Stimulated activated CD8-positive, alpha-beta memory T cell treated with anti-CD3 and anti-CD28 coated beads, Interleukin-12 subunit alpha, Interleukin-12 subunit beta, amount 100 ng/mL, for 1 hour (primary cell): ENCODE data around the gene CLASP2.
"Not testable (repeated sequence)": the region's sequence is repeated elsewhere in the genome, so short reads cannot be mapped to it uniquely, and the experiment has no call there.

Experiments
- DNase-seq: peaks from one replicate; pipeline ENCODE4 v3.0.0-alpha.2; 2020; ENCODE audit warnings: low read depth

CLASP2 gene

GRCh38 chr3:33687406-33688010 lies 30.5 kb downstream of the CLASP2 start:
- DNase-seq: no peak

GRCh38 chr3:33682770-33683169 lies 35.3 kb downstream of the CLASP2 start:
- no peak for DNase-seq

- no peak for DNase-seq
Observed at GRCh38 chr3:33681667-33682066, 36.4 kb downstream of the CLASP2 start.

- no peak for DNase-seq
Observed at GRCh38 chr3:33678073-33678472, 40.0 kb downstream of the CLASP2 start.

- DNase-seq: not testable (repeated sequence)
Observed at GRCh38 chr3:33673436-33673835, 44.6 kb downstream of the CLASP2 start.

- no peak for DNase-seq
Observed at GRCh38 chr3:33668618-33669017, 49.4 kb downstream of the CLASP2 start.

GRCh38 chr3:33665294-33665693 lies 52.8 kb downstream of the CLASP2 start:
- DNase-seq: no peak

- DNase-seq: no peak
Observed at GRCh38 chr3:33664195-33664594, 53.9 kb downstream of the CLASP2 start.

- DNase-seq: no peak
Observed at GRCh38 chr3:33663042-33663441, 55.0 kb downstream of the CLASP2 start.

GRCh38 chr3:33659856-33660434 lies 58.1 kb downstream of the CLASP2 start:
- DNase-seq: no peak

- DNase-seq: no peak
Observed at GRCh38 chr3:33658991-33659848, 58.8 kb downstream of the CLASP2 start.

GRCh38 chr3:33658621-33658990 lies 59.4 kb downstream of the CLASP2 start:
- no peak for DNase-seq

GRCh38 chr3:33658039-33658438 lies 60.0 kb downstream of the CLASP2 start:
- DNase-seq: no peak

GRCh38 chr3:33652736-33653135 lies 65.3 kb downstream of the CLASP2 start:
- DNase-seq: no peak

- not testable (repeated sequence) for DNase-seq
Observed at GRCh38 chr3:33651101-33651500, 67.0 kb downstream of the CLASP2 start.

- DNase-seq: no peak
Observed at GRCh38 chr3:33650495-33650894, 67.6 kb downstream of the CLASP2 start.

- no peak for DNase-seq
Observed at GRCh38 chr3:33648793-33649192, 69.3 kb downstream of the CLASP2 start.

GRCh38 chr3:33646406-33646805 lies 71.6 kb downstream of the CLASP2 start:
- no peak for DNase-seq

- DNase-seq: peak; percentile 7
Observed at GRCh38 chr3:33645060-33645647, 72.9 kb downstream of the CLASP2 start.

GRCh38 chr3:33644582-33644981 lies 73.5 kb downstream of the CLASP2 start:
- no peak for DNase-seq

GRCh38 chr3:33642806-33643205 lies 75.2 kb downstream of the CLASP2 start:
- no peak for DNase-seq

- no peak for DNase-seq
Observed at GRCh38 chr3:33639889-33640288, 78.2 kb downstream of the CLASP2 start.

GRCh38 chr3:33637482-33637881 lies 80.6 kb downstream of the CLASP2 start:
- no peak for DNase-seq
